ENCODE measurements around the gene MAPK9. TPM values are rescaled to one million over a fixed set of nuclear protein-coding genes. Genes with fewer than 3 reads are reported as not detected.

Gene MAPK9
- total RNA-seq, 4 donors from 2014 or later = 25.5 to 42.3 (median 36.5) TPM

GRCh38 chr5:180334751-180335613 lies 43.1 kb upstream of the MAPK9 start:
- no peak overlapping the region for H3K4me3 ChIP-seq
- H3K9me3 ChIP-seq = no peaks in the 10 kb centered on the region
- in situ Hi-C loops (cut with MboI; ENCODE audit: low pct_ligation_motif_present in 1 of 4, low pct_unique_long_range_greater_than_20kb in 1 of 4, low sequenced_read_pairs in 3 of 4) (no loop called here), intact Hi-C loops (cut with DNase I; ENCODE audit: low total_unique reads) (no loop called here)
- DNase-seq = no peak
- 76 to 80% methylated on average over 1 to 15 of the region's 15 CpGs for WGBS, 2 donors (ENCODE audit: low coverage in 1 of 2)
- H3K36me3 ChIP-seq = no peaks in the 10 kb centered on the region
- H3K27ac ChIP-seq = no peak overlapping the region
- H3K4me1 ChIP-seq = no peaks in the 10 kb centered on the region
- TF ChIP-seq EP300 (IDR thresholded peaks at IDR 0.05; ENCODE audit: low read depth) (no peak), POLR2AphosphoS5 (IDR thresholded peaks at IDR 0.05) (no peak), POLR2A (IDR thresholded peaks at IDR 0.05) (no peak), CTCF (IDR thresholded peaks at IDR 0.05) (no peak)
- H3K27me3 ChIP-seq = peaks cover 10% of the 10 kb centered on the region

DNA sequence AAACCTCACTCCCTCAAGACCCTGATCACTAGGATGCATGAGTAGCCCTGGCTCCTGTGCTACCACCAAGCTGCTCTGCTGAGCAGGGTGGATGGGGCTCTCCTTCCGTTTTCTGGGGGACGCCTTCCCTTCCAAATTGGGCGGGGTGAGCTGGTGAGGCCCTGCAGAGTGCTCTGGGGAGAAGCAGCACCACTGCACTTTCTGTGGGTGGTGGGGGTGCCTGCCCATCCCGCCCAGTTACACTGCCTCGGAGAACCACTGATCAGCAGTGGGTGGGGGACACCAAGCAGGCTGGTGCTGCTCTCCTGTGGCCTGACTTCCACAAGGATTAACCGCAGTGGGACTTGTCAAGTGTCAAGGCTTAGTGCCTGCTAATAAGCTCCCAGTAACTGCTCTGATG lies 42.3 kb upstream of the MAPK9 start:
- no peaks in the 10 kb centered on the region for H3K9me3 ChIP-seq
- no peak for DNase-seq
- H3K27ac ChIP-seq = no peak overlapping the region
- intact Hi-C loops (cut with DNase I; ENCODE audit: low total_unique reads) (no loop called here), in situ Hi-C loops (cut with MboI; ENCODE audit: low pct_ligation_motif_present in 1 of 4, low pct_unique_long_range_greater_than_20kb in 1 of 4, low sequenced_read_pairs in 3 of 4) (no loop called here)
- H3K36me3 ChIP-seq = no peaks in the 10 kb centered on the region
- H3K27me3 ChIP-seq = peaks cover 10% of the 10 kb centered on the region
- WGBS, 2 donors (ENCODE audit: low coverage in 1 of 2) = 92% methylated on average over 6 of the region's 6 CpGs; no CpG with 5 or more reads in 1 of the 2 donors
- TF ChIP-seq POLR2A (IDR thresholded peaks at IDR 0.05) = no peak
- TF ChIP-seq POLR2AphosphoS5 (IDR thresholded peaks at IDR 0.05) = no peak
- no peak for TF ChIP-seq CTCF (IDR thresholded peaks at IDR 0.05)
- no peak for TF ChIP-seq EP300 (IDR thresholded peaks at IDR 0.05; ENCODE audit: low read depth)
- H3K4me3 ChIP-seq = no peak overlapping the region
- no peaks in the 10 kb centered on the region for H3K4me1 ChIP-seq

- TF ChIP-seq EP300 (IDR thresholded peaks at IDR 0.05; ENCODE audit: low read depth) (no peak), POLR2AphosphoS5 (IDR thresholded peaks at IDR 0.05) (no peak), CTCF (IDR thresholded peaks at IDR 0.05) (no peak), POLR2A (IDR thresholded peaks at IDR 0.05) (no peak)
- Histone ChIP-seq H3K27ac (no peak overlapping the region), H3K36me3 (no peaks in the 10 kb centered on the region), H3K9me3 (no peaks in the 10 kb centered on the region), H3K4me3 (no peak overlapping the region), H3K27me3 (peaks cover 10% of the 10 kb centered on the region), H3K4me1 (no peaks in the 10 kb centered on the region)
- intact Hi-C loops (cut with DNase I; ENCODE audit: low total_unique reads) (no loop called here), in situ Hi-C loops (cut with MboI; ENCODE audit: low pct_ligation_motif_present in 1 of 4, low pct_unique_long_range_greater_than_20kb in 1 of 4, low sequenced_read_pairs in 3 of 4) (no loop called here)
- 50 to 65% methylated on average over 1 to 4 of the region's 4 CpGs for WGBS, 2 donors (ENCODE audit: low coverage in 1 of 2)
- DNase-seq = no peak
Measured at GRCh38 chr5:180333661-180334060, 41.8 kb upstream of the MAPK9 start.

GRCh38 chr5:180332861-180333260 lies 41.0 kb upstream of the MAPK9 start:
- no peaks in the 10 kb centered on the region for H3K9me3 ChIP-seq
- H3K4me1 ChIP-seq = no peaks in the 10 kb centered on the region
- H3K27ac ChIP-seq = peak overlapping the region in 1 of 4 donors; percentile 72
- in situ Hi-C loops (cut with MboI; ENCODE audit: low pct_ligation_motif_present in 1 of 4, low pct_unique_long_range_greater_than_20kb in 1 of 4, low sequenced_read_pairs in 3 of 4) (no loop called here), intact Hi-C loops (cut with DNase I; ENCODE audit: low total_unique reads) (no loop called here)
- no peak for TF ChIP-seq POLR2A (IDR thresholded peaks at IDR 0.05)
- no peak for TF ChIP-seq POLR2AphosphoS5 (IDR thresholded peaks at IDR 0.05)
- no peak overlapping the region for H3K4me3 ChIP-seq
- no peak for DNase-seq
- peaks cover 10% of the 10 kb centered on the region for H3K27me3 ChIP-seq
- WGBS, 2 donors (ENCODE audit: low coverage in 1 of 2) = 83 to 91% methylated on average over 3 of the region's 3 CpGs
- H3K36me3 ChIP-seq = no peaks in the 10 kb centered on the region

Measured in transverse colon (tissue), 4 donors.